H9 (cell line): ENCODE results near the gene ACMSD. TPM values are rescaled to one million over a fixed set of nuclear protein-coding genes. Genes with fewer than 3 reads are reported as not detected.

Source experiments
- DNase-seq: peaks from one replicate; pipeline ENCODE4 v3.0.0-alpha.2; 2017
- H2AFZ ChIP-seq: one replicate; pipeline ENCODE4 v1.6.1; 2013; ENCODE audit warnings: mild to moderate bottlenecking, low read length, control low read depth, moderate library complexity
- H2AK5ac ChIP-seq: 2 replicates; pipeline ENCODE4 v1.6.1; 2013; ENCODE audit warnings: low read length, control low read depth, mixed read lengths; ENCODE audit not compliant: insufficient read length
- H2BK120ac ChIP-seq: one replicate; pipeline ENCODE4 v1.6.1; 2013; ENCODE audit warnings: low read depth, mild to moderate bottlenecking, low read length, control low read depth, inconsistent platforms; ENCODE audit not compliant: poor library complexity, severe bottlenecking
- H2BK12ac ChIP-seq: 2 replicates; pipeline ENCODE4 v1.6.1; 2013; ENCODE audit warnings: low read length, control low read depth, mixed read lengths, low read depth; ENCODE audit not compliant: insufficient read length
- H2BK15ac ChIP-seq: 2 replicates; pipeline ENCODE4 v1.6.1; 2013; ENCODE audit warnings: low read depth, low read length, control low read depth
- H2BK20ac ChIP-seq: one replicate; pipeline ENCODE4 v1.6.1; 2013; ENCODE audit warnings: low read depth, mild to moderate bottlenecking, low read length, control low read depth, inconsistent platforms; ENCODE audit not compliant: poor library complexity, severe bottlenecking
- H2BK5ac ChIP-seq: 2 replicates; pipeline ENCODE4 v1.6.1; 2013; ENCODE audit warnings: low read length, control low read depth, mixed read lengths; ENCODE audit not compliant: insufficient read length
- H3K14ac ChIP-seq: 2 replicates; pipeline ENCODE4 v1.6.1; 2013; ENCODE audit warnings: low read length, control low read depth; ENCODE audit not compliant: insufficient read depth
- H3K18ac ChIP-seq: 2 replicates; pipeline ENCODE4 v1.6.1; 2013; ENCODE audit warnings: low read depth, mild to moderate bottlenecking, mixed read lengths, low read length, control low read depth; ENCODE audit not compliant: insufficient read length
- H3K23ac ChIP-seq: 2 replicates; pipeline ENCODE4 v1.6.1; 2013; ENCODE audit warnings: low read length, control low read depth, mixed read lengths, low read depth; ENCODE audit not compliant: insufficient read length
- H3K23me2 ChIP-seq: 2 replicates; pipeline ENCODE4 v1.6.1; 2013; ENCODE audit warnings: low read depth, mild to moderate bottlenecking, mixed read lengths, low read length, control low read depth; ENCODE audit not compliant: insufficient read length, poor library complexity, severe bottlenecking
- H3K27ac ChIP-seq: 2 replicates; pipeline ENCODE4 v1.5.1; 2013; ENCODE audit warnings: low read length, control low read depth, mixed read lengths, low read depth; ENCODE audit not compliant: insufficient read length
- H3K27me3 ChIP-seq: 2 replicates; pipeline ENCODE4 v1.6.1; 2013; ENCODE audit warnings: low read length, control low read depth, inconsistent platforms; ENCODE audit not compliant: insufficient read depth
- H3K4ac ChIP-seq: 2 replicates; pipeline ENCODE4 v1.6.1; 2013; ENCODE audit warnings: low read depth, mild to moderate bottlenecking, control low read depth, inconsistent platforms, low read length, moderate library complexity
- H3K4me1 ChIP-seq: 2 replicates; pipeline ENCODE4 v1.6.1; 2013; ENCODE audit warnings: low read length, control low read depth, inconsistent platforms; ENCODE audit not compliant: insufficient read depth
- H3K4me2 ChIP-seq: 2 replicates; pipeline ENCODE4 v1.6.1; 2013; ENCODE audit warnings: low read length, control low read depth, mixed read lengths; ENCODE audit not compliant: insufficient read length, insufficient read depth
- H3K56ac ChIP-seq: 2 replicates; pipeline ENCODE4 v1.6.1; 2013; ENCODE audit warnings: low read depth, mild to moderate bottlenecking, mixed read lengths, low read length, control low read depth; ENCODE audit not compliant: insufficient read length
- H3K79me1 ChIP-seq: 2 replicates; pipeline ENCODE4 v1.6.1; 2013; ENCODE audit warnings: low read depth, mild to moderate bottlenecking, moderate library complexity, low read length, control low read depth, inconsistent platforms; ENCODE audit not compliant: insufficient read depth, poor library complexity, severe bottlenecking
- H3K79me2 ChIP-seq: 2 replicates; pipeline ENCODE4 v1.6.1; 2013; ENCODE audit warnings: low read length, control low read depth, inconsistent platforms; ENCODE audit not compliant: insufficient read depth
- H3K9ac ChIP-seq: 2 replicates; pipeline ENCODE4 v1.6.1; 2013; ENCODE audit warnings: low read length, control low read depth, mixed read lengths; ENCODE audit not compliant: insufficient read length; ENCODE audit errors: extremely low read depth
- H3K9me3 ChIP-seq: one replicate; pipeline ENCODE4 v1.6.1; 2013; ENCODE audit warnings: low read depth, low read length, inconsistent platforms; ENCODE audit not compliant: control insufficient read depth
- H3T11ph ChIP-seq: one replicate; pipeline ENCODE4 v1.6.1; 2013; ENCODE audit warnings: mild to moderate bottlenecking, low read length, control low read depth, inconsistent platforms
- H4K20me1 ChIP-seq: one replicate; pipeline ENCODE4 v1.6.1; 2013; ENCODE audit not compliant: control insufficient read depth, insufficient read length, insufficient read depth
- H4K5ac ChIP-seq: 2 replicates; pipeline ENCODE4 v1.6.1; 2013; ENCODE audit warnings: low read depth, mild to moderate bottlenecking, mixed read lengths, low read length, control low read depth; ENCODE audit not compliant: insufficient read length
- H4K8ac ChIP-seq: replicated peaks from 2 replicates; pipeline ENCODE4 v1.6.1; 2013; ENCODE audit warnings: low read length, control low read depth, mixed read lengths, low read depth; ENCODE audit not compliant: insufficient read length
- H4K91ac ChIP-seq: 2 replicates; pipeline ENCODE4 v1.6.1; 2013; ENCODE audit warnings: low read depth, mild to moderate bottlenecking, moderate library complexity, mixed read lengths, low read length, control low read depth; ENCODE audit not compliant: insufficient read length
- H3K27ac Mint-ChIP-seq, 3 experiments: 2 replicates in 2 of 3; 3 replicates in 1 of 3; pipeline ENCODE4 v1.8.0; 2020 to 2021; ENCODE audit warnings: mixed read lengths in 3 of 3, mild to moderate bottlenecking in 1 of 3, moderate library complexity in 1 of 3
- H3K27me3 Mint-ChIP-seq: 2 replicates; pipeline ENCODE4 v1.8.0; 2021; ENCODE audit warnings: low read depth, mild to moderate bottlenecking, moderate library complexity, mixed read lengths
- H3K36me3 Mint-ChIP-seq, 3 experiments: 2 replicates in 2 of 3; 3 replicates in 1 of 3; pipeline ENCODE4 v1.8.0; 2020 to 2021; ENCODE audit warnings: low read depth in 3 of 3, mixed read lengths in 3 of 3; ENCODE audit not compliant: insufficient read depth in 1 of 3
- H3K4me1 Mint-ChIP-seq, 2 experiments: 2 replicates each; pipeline ENCODE4 v1.8.0; 2020; ENCODE audit warnings: mixed read lengths in 2 of 2
- H3K4me3 Mint-ChIP-seq, 2 experiments: 2 replicates in 1 of 2; 3 replicates in 1 of 2; pipeline ENCODE4 v1.8.0; 2020 to 2021; ENCODE audit warnings: mild to moderate bottlenecking in 2 of 2, mixed read lengths in 2 of 2, moderate library complexity in 1 of 2
- H3K9me3 Mint-ChIP-seq, 2 experiments: 2 replicates in 1 of 2; 3 replicates in 1 of 2; pipeline ENCODE4 v1.8.0; 2020; ENCODE audit warnings: mild to moderate bottlenecking in 2 of 2, mixed read lengths in 2 of 2, moderate library complexity in 1 of 2
- CTCF ChIP-seq: fragments of 200-600 bp; sonication (generic); conservative IDR thresholded peaks from 3 replicates; pipeline ENCODE4 v1.8.0; 2021; ENCODE audit warnings: antibody characterized with exemption, mild to moderate bottlenecking
- WGBS: extraction: QIAGEN DNeasy Blood & Tissue Kit; methylation state at CpG from one replicate; pipeline ENCODE4 v1.1.7; 2013; ENCODE audit warnings: missing lambda C conversion rate, low lambda C conversion rate, mixed read lengths; ENCODE audit not compliant: insufficient read length; ENCODE audit errors: extremely low coverage; 5-methylcytosine and 5-hydroxymethylcytosine counted together
- total RNA-seq: library from RNA; stranded (reverse); gene quantifications from 2 replicates; pipeline ENCODE4 v1.2.1, GENCODE V29; 2021

ACMSD gene
- total RNA-seq, 1 experiment from 2014 or later, result not detected

GRCh38 chr2:134819334-134819733 is 19.1 kb upstream of the ACMSD start:
- Histone ChIP-seq H3K9me3 (no peaks in the 10 kb centered on the region), H4K8ac (no peak overlapping the region), H2BK120ac (no peak overlapping the region), H3T11ph (no peak overlapping the region), H2BK5ac (no peak overlapping the region), H4K5ac (no peak overlapping the region), H3K4me1 (no peaks in the 10 kb centered on the region), H3K14ac (no peak overlapping the region), H3K9ac (no peak overlapping the region), H3K18ac (no peak overlapping the region), H4K20me1 (no peaks in the 10 kb centered on the region), H3K27ac (no peak overlapping the region), H3K79me1 (no peaks in the 10 kb centered on the region), H3K56ac (no peak overlapping the region), H3K79me2 (no peaks in the 10 kb centered on the region), H2AFZ (no peak overlapping the region), H2BK20ac (no peak overlapping the region), H3K23ac (no peak overlapping the region), H3K4ac (no peak overlapping the region), H2BK12ac (no peak overlapping the region), H3K4me2 (no peak overlapping the region), H2AK5ac (no peak overlapping the region), H2BK15ac (no peak overlapping the region), H4K91ac (no peak overlapping the region), H3K27me3 (no peaks in the 10 kb centered on the region), H3K23me2 (no peaks in the 10 kb centered on the region)
- H3K27me3 Mint-ChIP-seq, result no peaks in the 10 kb centered on the region
- H3K27ac Mint-ChIP-seq, result no peak overlapping the region
- no peaks in the 10 kb centered on the region for H3K4me1 Mint-ChIP-seq
- no CpG with 5 or more reads among the region's 2 CpGs for WGBS
- no peak overlapping the region for H3K4me3 Mint-ChIP-seq
- TF ChIP-seq CTCF, result no peak
- H3K9me3 Mint-ChIP-seq, result peaks cover 3% of the 10 kb centered on the region in 2 experiments; a peak in 4 of 5 replicates
- no peak for DNase-seq
- H3K36me3 Mint-ChIP-seq, result peaks cover 0 to 3% (median 0%) of the 10 kb centered on the region in 3 experiments; a peak in 3 of 7 replicates
